ENCODE measurements around the gene SLC1A4.
A peak's percentile ranks its signal among the peaks of the same experiment; 100 is the strongest.

The SLC1A4 gene

DNA sequence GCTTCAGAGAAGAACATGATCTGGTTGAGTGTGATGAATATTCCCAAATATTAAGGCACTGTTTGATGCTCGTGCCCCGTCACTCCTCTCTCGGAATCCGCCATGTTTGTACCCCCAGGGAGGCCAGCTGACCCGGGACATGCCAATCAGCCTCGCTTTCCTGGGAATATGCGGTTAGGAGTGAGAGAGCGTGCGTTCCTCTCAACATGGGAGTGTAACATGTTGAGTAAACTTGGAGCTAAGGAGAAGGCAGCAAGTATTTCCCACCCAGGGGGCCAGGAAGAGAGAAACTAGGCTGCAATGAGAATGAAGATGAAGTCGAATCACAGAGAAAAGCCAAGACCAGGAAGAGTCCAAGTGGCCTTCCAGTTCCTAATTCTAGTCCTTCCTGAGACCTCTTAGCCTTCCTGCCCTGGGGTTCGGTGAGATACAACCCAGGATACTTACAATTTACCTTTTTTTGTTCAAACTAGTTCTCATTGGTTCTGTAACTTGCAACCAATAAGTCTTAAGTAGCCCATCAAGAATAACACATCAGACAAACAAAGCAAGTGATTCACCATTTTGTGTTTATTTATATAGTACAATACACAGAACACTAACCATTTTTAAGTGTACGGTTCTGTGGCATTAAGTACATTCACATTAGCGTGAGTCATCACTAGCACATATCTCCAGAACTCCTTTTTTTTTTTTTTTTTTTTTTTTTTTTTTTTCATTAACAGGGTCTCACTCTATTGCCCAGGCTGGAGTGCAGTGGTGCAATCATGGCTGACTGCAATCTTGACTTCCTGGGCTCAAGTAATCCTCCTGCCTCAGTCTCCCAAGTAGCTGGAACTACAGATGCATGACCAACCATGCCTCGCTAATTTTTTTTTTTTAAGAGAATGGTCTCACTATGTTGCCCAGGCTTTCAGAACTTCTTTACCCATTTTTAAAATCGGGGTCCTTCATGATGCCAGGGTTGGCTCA is 36.4 kb upstream of the SLC1A4 start:
- Histone ChIP-seq H2BK5ac (ENCODE audit: low read length) (no peak overlapping the region), H3K4me1 (ENCODE audit: control insufficient read depth in 2 of 2, insufficient read depth in 1 of 2, low read depth in 1 of 2, low read length in 2 of 2) (no peaks in the 10 kb centered on the region), H2AK5ac (ENCODE audit: low read depth, low read length) (no peak overlapping the region), H3K14ac (ENCODE audit: low read length) (no peak overlapping the region), H3K4ac (ENCODE audit: low read length) (no peak overlapping the region), H3K27ac (replicated peaks; ENCODE audit: low read length) (no peak overlapping the region), H3K9ac (ENCODE audit: low read depth, low read length, poor library complexity) (no peak overlapping the region), H2BK120ac (ENCODE audit: low read depth, low read length) (no peak overlapping the region), H3K4me2 (ENCODE audit: insufficient read depth, low read length, poor library complexity, severe bottlenecking) (no peak overlapping the region), H3K9me3 (replicated peaks in 1 of 2; ENCODE audit: control insufficient read depth in 2 of 2, insufficient read depth in 1 of 2, low read depth in 1 of 2, low read length in 2 of 2) (no peaks in the 10 kb centered on the region), H3K23ac (ENCODE audit: low read depth, low read length, poor library complexity) (no peak overlapping the region), H2BK12ac (ENCODE audit: low read length) (no peak overlapping the region), H3K18ac (ENCODE audit: low read length) (no peak overlapping the region), H3K36me3 (replicated peaks in 1 of 2; ENCODE audit: control insufficient read depth in 2 of 2, insufficient read depth in 2 of 2, low read length in 2 of 2) (no peaks in the 10 kb centered on the region), H3K27me3 (ENCODE audit: control insufficient read depth in 3 of 3, insufficient read depth in 3 of 3, low read depth in 1 of 3, low read length in 3 of 3) (no peaks in the 10 kb centered on the region), H4K91ac (ENCODE audit: low read depth, low read length, poor library complexity) (no peak overlapping the region), H4K8ac (ENCODE audit: low read depth, low read length) (no peak overlapping the region), H2AFZ (ENCODE audit: low read length) (no peak overlapping the region), H2BK15ac (ENCODE audit: low read length) (no peak overlapping the region), H3K79me1 (ENCODE audit: low read depth, low read length) (no peaks in the 10 kb centered on the region), H3K4me3 (ENCODE audit: low read length in 2 of 2) (no peak overlapping the region)
- no CpG with 5 or more reads among the region's 15 CpGs for WGBS, 2 donors (ENCODE audit: extremely low coverage in 2 of 2, insufficient read length in 2 of 2, insufficient replicate concordance in 1 of 2)
- DNase-seq (ENCODE audit: low spot score): no peak

DNA sequence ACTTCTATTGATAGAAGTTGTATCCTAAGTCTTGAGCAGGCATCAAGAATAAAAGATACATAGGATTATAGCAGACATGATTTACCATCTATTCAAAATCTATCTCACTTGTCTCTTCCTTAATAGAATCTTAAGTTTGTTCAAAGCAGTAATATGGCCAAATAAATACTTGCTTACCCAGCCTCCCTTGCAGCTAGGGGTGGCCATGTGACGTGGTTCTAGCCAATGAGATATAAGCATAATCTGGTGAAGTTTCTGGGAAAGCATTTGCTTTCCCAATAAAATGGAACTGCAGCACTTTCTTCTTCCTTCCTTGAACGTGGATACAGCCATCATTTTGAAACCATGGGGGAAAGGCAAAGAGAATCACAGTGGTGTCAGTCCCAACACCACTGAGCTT is 33.7 kb upstream of the SLC1A4 start:
- Histone ChIP-seq H3K4me2 (ENCODE audit: insufficient read depth, low read length, poor library complexity, severe bottlenecking) (no peak overlapping the region), H3K27me3 (ENCODE audit: control insufficient read depth in 3 of 3, insufficient read depth in 3 of 3, low read depth in 1 of 3, low read length in 3 of 3) (no peaks in the 10 kb centered on the region), H3K4me1 (ENCODE audit: control insufficient read depth in 2 of 2, insufficient read depth in 1 of 2, low read depth in 1 of 2, low read length in 2 of 2) (no peaks in the 10 kb centered on the region), H3K9ac (ENCODE audit: low read depth, low read length, poor library complexity) (no peak overlapping the region), H3K23ac (ENCODE audit: low read depth, low read length, poor library complexity) (no peak overlapping the region), H3K36me3 (replicated peaks in 1 of 2; ENCODE audit: control insufficient read depth in 2 of 2, insufficient read depth in 2 of 2, low read length in 2 of 2) (no peaks in the 10 kb centered on the region), H3K9me3 (replicated peaks in 1 of 2; ENCODE audit: control insufficient read depth in 2 of 2, insufficient read depth in 1 of 2, low read depth in 1 of 2, low read length in 2 of 2) (no peaks in the 10 kb centered on the region), H2BK15ac (ENCODE audit: low read length) (no peak overlapping the region), H2BK120ac (ENCODE audit: low read depth, low read length) (no peak overlapping the region), H4K8ac (ENCODE audit: low read depth, low read length) (no peak overlapping the region), H3K18ac (ENCODE audit: low read length) (no peak overlapping the region), H3K79me1 (ENCODE audit: low read depth, low read length) (no peaks in the 10 kb centered on the region), H3K14ac (ENCODE audit: low read length) (no peak overlapping the region), H2BK12ac (ENCODE audit: low read length) (no peak overlapping the region), H3K27ac (replicated peaks; ENCODE audit: low read length) (no peak overlapping the region), H4K91ac (ENCODE audit: low read depth, low read length, poor library complexity) (no peak overlapping the region), H3K4ac (ENCODE audit: low read length) (no peak overlapping the region), H2AFZ (ENCODE audit: low read length) (no peak overlapping the region), H3K4me3 (ENCODE audit: low read length in 2 of 2) (no peak overlapping the region), H2AK5ac (ENCODE audit: low read depth, low read length) (no peak overlapping the region), H2BK5ac (ENCODE audit: low read length) (no peak overlapping the region)
- DNase-seq (ENCODE audit: low spot score): no peak
- no CpG with 5 or more reads among the region's 2 CpGs for WGBS, 2 donors (ENCODE audit: extremely low coverage in 2 of 2, insufficient read length in 2 of 2, insufficient replicate concordance in 1 of 2)

- no peak overlapping the region for H2BK120ac ChIP-seq (ENCODE audit: low read depth, low read length)
- no peak overlapping the region for H3K18ac ChIP-seq (ENCODE audit: low read length)
- no CpG with 5 or more reads among the region's 9 CpGs for WGBS, 2 donors (ENCODE audit: extremely low coverage in 2 of 2, insufficient read length in 2 of 2, insufficient replicate concordance in 1 of 2)
- H2AFZ ChIP-seq (ENCODE audit: low read length): no peak overlapping the region
- H4K91ac ChIP-seq (ENCODE audit: low read depth, low read length, poor library complexity): no peak overlapping the region
- no peak overlapping the region for H2AK5ac ChIP-seq (ENCODE audit: low read depth, low read length)
- no peak overlapping the region for H2BK5ac ChIP-seq (ENCODE audit: low read length)
- H3K4me1 ChIP-seq (ENCODE audit: control insufficient read depth in 2 of 2, insufficient read depth in 1 of 2, low read depth in 1 of 2, low read length in 2 of 2): no peaks in the 10 kb centered on the region
- H3K14ac ChIP-seq (ENCODE audit: low read length): no peak overlapping the region
- H3K23ac ChIP-seq (ENCODE audit: low read depth, low read length, poor library complexity): no peak overlapping the region
- H3K9ac ChIP-seq (ENCODE audit: low read depth, low read length, poor library complexity): peak overlapping the region; percentile 68
- no peak overlapping the region for H2BK12ac ChIP-seq (ENCODE audit: low read length)
- H3K27ac ChIP-seq (replicated peaks; ENCODE audit: low read length): no peak overlapping the region
- no peaks in the 10 kb centered on the region for H3K79me1 ChIP-seq (ENCODE audit: low read depth, low read length)
- H4K8ac ChIP-seq (ENCODE audit: low read depth, low read length): no peak overlapping the region
- H3K4me3 ChIP-seq (ENCODE audit: low read length in 2 of 2): no peak overlapping the region
- H3K4me2 ChIP-seq (ENCODE audit: insufficient read depth, low read length, poor library complexity, severe bottlenecking): no peak overlapping the region
- H3K36me3 ChIP-seq (replicated peaks in 1 of 2; ENCODE audit: control insufficient read depth in 2 of 2, insufficient read depth in 2 of 2, low read length in 2 of 2): no peaks in the 10 kb centered on the region
- no peaks in the 10 kb centered on the region for H3K9me3 ChIP-seq (replicated peaks in 1 of 2; ENCODE audit: control insufficient read depth in 2 of 2, insufficient read depth in 1 of 2, low read depth in 1 of 2, low read length in 2 of 2)
- no peak overlapping the region for H2BK15ac ChIP-seq (ENCODE audit: low read length)
- no peak for DNase-seq (ENCODE audit: low spot score)
- no peak overlapping the region for H3K4ac ChIP-seq (ENCODE audit: low read length)
- H3K27me3 ChIP-seq (ENCODE audit: control insufficient read depth in 3 of 3, insufficient read depth in 3 of 3, low read depth in 1 of 3, low read length in 3 of 3): no peaks in the 10 kb centered on the region
These were observed 31.9 kb upstream of the SLC1A4 start for GRCh38 chr2:64957109-64957903.

- Histone ChIP-seq H3K27me3 (ENCODE audit: control insufficient read depth in 3 of 3, insufficient read depth in 3 of 3, low read depth in 1 of 3, low read length in 3 of 3) (no peaks in the 10 kb centered on the region), H3K4ac (ENCODE audit: low read length) (no peak overlapping the region), H2BK15ac (ENCODE audit: low read length) (no peak overlapping the region), H3K9me3 (replicated peaks in 1 of 2; ENCODE audit: control insufficient read depth in 2 of 2, insufficient read depth in 1 of 2, low read depth in 1 of 2, low read length in 2 of 2) (no peaks in the 10 kb centered on the region), H4K8ac (ENCODE audit: low read depth, low read length) (no peak overlapping the region), H2AFZ (ENCODE audit: low read length) (no peak overlapping the region), H4K91ac (ENCODE audit: low read depth, low read length, poor library complexity) (no peak overlapping the region), H3K4me1 (ENCODE audit: control insufficient read depth in 2 of 2, insufficient read depth in 1 of 2, low read depth in 1 of 2, low read length in 2 of 2) (no peaks in the 10 kb centered on the region), H3K23ac (ENCODE audit: low read depth, low read length, poor library complexity) (no peak overlapping the region), H3K18ac (ENCODE audit: low read length) (no peak overlapping the region), H2BK5ac (ENCODE audit: low read length) (no peak overlapping the region), H3K79me1 (ENCODE audit: low read depth, low read length) (no peaks in the 10 kb centered on the region), H2AK5ac (ENCODE audit: low read depth, low read length) (no peak overlapping the region), H3K27ac (replicated peaks; ENCODE audit: low read length) (no peak overlapping the region), H3K14ac (ENCODE audit: low read length) (no peak overlapping the region), H3K4me3 (ENCODE audit: low read length in 2 of 2) (peak overlapping the region in 1 of 2 donors; percentile 48), H2BK120ac (ENCODE audit: low read depth, low read length) (no peak overlapping the region), H3K36me3 (replicated peaks in 1 of 2; ENCODE audit: control insufficient read depth in 2 of 2, insufficient read depth in 2 of 2, low read length in 2 of 2) (no peaks in the 10 kb centered on the region), H3K9ac (ENCODE audit: low read depth, low read length, poor library complexity) (no peak overlapping the region), H2BK12ac (ENCODE audit: low read length) (no peak overlapping the region), H3K4me2 (ENCODE audit: insufficient read depth, low read length, poor library complexity, severe bottlenecking) (no peak overlapping the region)
- no peak for DNase-seq (ENCODE audit: low spot score)
- no CpG with 5 or more reads among the region's 9 CpGs for WGBS, 2 donors (ENCODE audit: extremely low coverage in 2 of 2, insufficient read length in 2 of 2, insufficient replicate concordance in 1 of 2)
These were observed 30.6 kb upstream of the SLC1A4 start for GRCh38 chr2:64958556-64958955.
